Glomerular endothelial cell (primary cell): Measurements from ENCODE around the gene PHF21B. TPM values are rescaled to one million over a fixed set of nuclear protein-coding genes. Genes with fewer than 3 reads are reported as not detected.
"Not testable (repeated sequence)": the region's sequence is repeated elsewhere in the genome, so short reads cannot be mapped to it uniquely, and the experiment has no call there.

ENCODE experiments used
- DNase-seq: peaks from one replicate; pipeline ENCODE4 v3.0.0-alpha.2; 2011; ENCODE audit warnings: low read depth, low spot score; ENCODE audit errors: extremely low read depth
- total RNA-seq: library from RNA; depleted of rRNA; stranded (reverse); fragments of >200 nt; gene quantifications from 2 replicates; pipeline ENCODE4 v1.2.3, GENCODE V29; 2015

PHF21B gene
- total RNA-seq, 1 donor from 2014 or later: not detected

- not testable (repeated sequence) for DNase-seq
Observed at GRCh38 chr22:44921766-44922165, 88.0 kb downstream of the PHF21B start.

GRCh38 chr22:44920183-44920582 lies 89.6 kb downstream of the PHF21B start:
- DNase-seq: no peak

GRCh38 chr22:44919691-44920090 lies 90.1 kb downstream of the PHF21B start:
- no peak for DNase-seq

- no peak for DNase-seq
Observed at GRCh38 chr22:44918925-44919392, 90.8 kb downstream of the PHF21B start.

DNA sequence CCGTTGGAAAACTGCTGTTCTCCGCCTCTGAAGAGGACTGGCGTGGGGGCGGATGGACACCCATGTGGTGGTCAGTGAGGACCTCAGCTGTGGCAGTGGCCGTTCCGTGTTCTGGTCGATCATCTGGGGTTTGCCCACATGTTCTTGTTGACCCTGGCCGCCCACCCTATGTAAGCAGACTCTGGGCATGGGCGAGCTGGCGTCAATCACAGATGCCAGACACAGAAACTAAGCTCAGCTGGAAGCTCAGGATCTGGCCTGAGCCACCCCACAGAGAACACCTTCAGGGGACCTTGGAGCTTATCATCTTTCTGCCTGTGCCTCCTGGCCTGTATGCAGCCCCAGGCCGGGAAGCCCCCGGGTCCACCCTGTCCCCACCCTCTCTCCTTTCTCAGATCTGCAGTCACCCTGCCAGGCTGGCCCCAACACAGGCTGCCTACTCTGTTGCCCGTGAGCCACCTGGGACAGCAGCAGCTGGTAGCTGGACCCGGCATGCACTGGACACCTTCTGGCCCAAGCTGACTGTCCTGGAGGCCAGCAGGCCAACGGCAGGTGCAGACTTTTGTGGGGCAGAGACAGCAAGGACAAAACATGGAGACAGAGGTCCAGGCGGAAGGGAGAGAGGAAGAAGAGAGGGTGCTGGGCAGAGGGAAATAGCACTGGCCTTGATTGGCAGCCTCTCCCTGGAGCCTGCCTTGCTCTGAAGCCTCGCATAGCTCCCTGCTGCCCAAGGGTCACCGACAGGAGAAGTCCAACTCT lies 91.5 kb downstream of the PHF21B start:
- DNase-seq: no peak

GRCh38 chr22:44917372-44918165 lies 92.2 kb downstream of the PHF21B start:
- no peak for DNase-seq

GRCh38 chr22:44916281-44917231 lies 93.2 kb downstream of the PHF21B start:
- no peak for DNase-seq

- DNase-seq: no peak
Observed at GRCh38 chr22:44915441-44915840, 94.4 kb downstream of the PHF21B start.

GRCh38 chr22:44914026-44914721 lies 95.6 kb downstream of the PHF21B start:
- no peak for DNase-seq

GRCh38 chr22:44913198-44913983 lies 96.4 kb downstream of the PHF21B start:
- DNase-seq: no peak

GRCh38 chr22:44909241-44909640 lies 100.6 kb downstream of the PHF21B start:
- no peak for DNase-seq

- DNase-seq: no peak
Observed at GRCh38 chr22:44907765-44908737, 101.8 kb downstream of the PHF21B start.

DNA sequence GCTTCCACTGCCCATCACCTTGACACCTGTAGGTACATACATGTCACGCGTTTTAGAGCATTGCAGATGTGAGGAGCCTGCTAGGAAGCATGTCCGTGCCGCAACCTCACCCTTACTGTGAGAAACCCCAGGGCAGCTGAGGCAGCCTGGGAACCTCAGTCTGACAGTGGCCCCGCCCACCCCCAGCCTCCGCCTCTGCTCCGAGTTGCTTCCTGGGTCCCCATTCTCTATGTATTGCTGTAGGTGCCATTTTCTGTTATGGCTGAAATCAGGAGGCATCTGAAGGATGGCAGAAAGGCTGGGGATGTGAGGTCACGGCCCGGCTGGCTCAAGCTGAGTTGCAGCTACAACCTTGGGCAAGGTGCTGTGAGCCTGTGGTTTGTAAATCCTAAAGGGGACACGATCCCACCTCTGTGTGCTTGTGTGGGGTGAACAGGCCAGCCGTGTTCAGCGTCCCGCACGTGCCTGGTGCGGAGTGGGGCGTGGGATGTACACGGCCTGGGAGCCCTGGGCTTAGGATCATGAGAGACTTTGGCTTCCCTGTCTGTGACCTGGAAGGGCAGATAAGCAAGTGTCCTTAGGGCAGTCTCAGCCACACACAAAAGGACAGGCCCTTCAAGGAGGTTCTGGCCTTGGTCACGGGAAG lies 102.7 kb downstream of the PHF21B start:
- DNase-seq: no peak

- DNase-seq: no peak
Observed at GRCh38 chr22:44906248-44906936, 103.4 kb downstream of the PHF21B start.

GRCh38 chr22:44904492-44905152 lies 105.2 kb downstream of the PHF21B start:
- DNase-seq: not testable (repeated sequence)

GRCh38 chr22:44903164-44903563 lies 106.6 kb downstream of the PHF21B start:
- DNase-seq: not testable (repeated sequence)

DNA sequence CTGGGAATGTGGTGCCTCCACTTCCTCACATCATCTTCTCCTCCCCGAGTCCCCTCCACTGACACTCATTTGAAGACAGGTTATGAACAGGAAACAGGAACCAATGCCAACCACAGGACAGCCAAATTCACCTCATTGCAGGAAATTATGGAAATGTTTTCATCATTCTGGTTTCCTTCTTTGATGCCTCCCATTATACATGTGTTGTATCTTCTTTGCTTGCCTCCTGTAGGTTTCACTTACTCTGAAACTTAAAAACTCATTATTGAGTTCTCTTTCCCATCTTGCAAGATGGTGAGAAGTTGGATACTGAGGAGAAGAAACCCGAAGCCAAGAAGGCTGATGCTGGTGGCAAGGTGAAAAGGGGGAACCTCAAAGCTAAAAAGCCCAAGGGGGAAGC lies 108.5 kb downstream of the PHF21B start:
- no peak for DNase-seq
